Head of caudate nucleus (tissue), 42 donors: ENCODE data around the gene CSE1L.
"Not testable (repeated sequence)": the region's sequence is repeated elsewhere in the genome, so short reads cannot be mapped to it uniquely, and the experiment has no call there.

Source experiments
- DNase-seq, 42 donors: peaks; one replicate each; pipeline versions ENCODE4 v3.0.0 to v3.0.0-alpha.2; 2020 to 2021; ENCODE audit warnings: mixed read lengths in 7 of 42
- intact Hi-C: fragments of 100-400 bp; cut with DNase I; formaldehyde crosslinking; loops from one replicate; pipeline ENCODE4 v1.15.0; 2022

CSE1L gene, protein sequence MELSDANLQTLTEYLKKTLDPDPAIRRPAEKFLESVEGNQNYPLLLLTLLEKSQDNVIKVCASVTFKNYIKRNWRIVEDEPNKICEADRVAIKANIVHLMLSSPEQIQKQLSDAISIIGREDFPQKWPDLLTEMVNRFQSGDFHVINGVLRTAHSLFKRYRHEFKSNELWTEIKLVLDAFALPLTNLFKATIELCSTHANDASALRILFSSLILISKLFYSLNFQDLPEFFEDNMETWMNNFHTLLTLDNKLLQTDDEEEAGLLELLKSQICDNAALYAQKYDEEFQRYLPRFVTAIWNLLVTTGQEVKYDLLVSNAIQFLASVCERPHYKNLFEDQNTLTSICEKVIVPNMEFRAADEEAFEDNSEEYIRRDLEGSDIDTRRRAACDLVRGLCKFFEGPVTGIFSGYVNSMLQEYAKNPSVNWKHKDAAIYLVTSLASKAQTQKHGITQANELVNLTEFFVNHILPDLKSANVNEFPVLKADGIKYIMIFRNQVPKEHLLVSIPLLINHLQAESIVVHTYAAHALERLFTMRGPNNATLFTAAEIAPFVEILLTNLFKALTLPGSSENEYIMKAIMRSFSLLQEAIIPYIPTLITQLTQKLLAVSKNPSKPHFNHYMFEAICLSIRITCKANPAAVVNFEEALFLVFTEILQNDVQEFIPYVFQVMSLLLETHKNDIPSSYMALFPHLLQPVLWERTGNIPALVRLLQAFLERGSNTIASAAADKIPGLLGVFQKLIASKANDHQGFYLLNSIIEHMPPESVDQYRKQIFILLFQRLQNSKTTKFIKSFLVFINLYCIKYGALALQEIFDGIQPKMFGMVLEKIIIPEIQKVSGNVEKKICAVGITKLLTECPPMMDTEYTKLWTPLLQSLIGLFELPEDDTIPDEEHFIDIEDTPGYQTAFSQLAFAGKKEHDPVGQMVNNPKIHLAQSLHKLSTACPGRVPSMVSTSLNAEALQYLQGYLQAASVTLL

DNA sequence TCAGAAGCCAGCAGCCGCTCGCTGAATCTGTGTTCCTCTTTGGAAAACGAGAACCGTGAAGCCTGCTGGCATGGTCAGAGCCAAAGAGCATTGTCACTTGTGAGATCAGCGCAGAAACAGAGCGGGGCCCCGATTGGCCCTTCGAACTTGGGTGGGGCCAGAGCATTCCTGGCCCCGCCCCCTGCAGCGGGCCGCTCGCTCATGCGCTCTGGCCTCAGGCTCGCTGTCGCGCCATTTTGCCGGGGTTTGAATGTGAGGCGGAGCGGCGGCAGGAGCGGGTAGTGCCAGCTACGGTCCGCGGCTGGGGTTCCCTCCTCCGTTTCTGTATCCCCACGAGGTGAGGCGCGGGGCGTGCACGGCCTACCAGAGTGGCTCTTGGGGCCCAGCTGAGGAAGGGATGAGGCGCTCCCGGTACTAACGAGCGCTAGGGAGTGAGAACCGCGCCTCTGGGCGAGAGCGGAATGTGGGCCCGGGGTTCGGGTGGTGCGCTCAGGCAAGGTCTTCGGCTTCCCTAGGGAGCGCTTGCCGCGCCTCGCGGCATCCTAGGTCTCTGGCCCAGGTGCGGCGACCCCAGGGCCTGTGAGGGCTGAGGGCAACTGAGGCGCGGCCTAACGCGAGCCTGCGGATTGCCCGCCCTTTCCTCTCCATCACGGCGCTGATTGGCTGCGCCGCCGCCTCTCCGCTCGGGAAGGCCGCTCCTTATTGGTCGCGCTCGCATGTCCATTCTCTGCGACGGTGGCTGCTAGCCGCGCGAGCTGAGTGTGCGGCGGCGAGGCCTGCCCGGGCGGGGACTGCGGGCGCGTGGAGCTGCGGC, at the start of gene CSE1L:
CSE1L (plus strand) TSS at position 226 of the 814 bp plus-strand sequence. CDS start 12,152 bp downstream, outside the sequence.
- intact Hi-C loops = no loop called here
- peak; percentile 94 to 99 (median 98) for DNase-seq

DNA sequence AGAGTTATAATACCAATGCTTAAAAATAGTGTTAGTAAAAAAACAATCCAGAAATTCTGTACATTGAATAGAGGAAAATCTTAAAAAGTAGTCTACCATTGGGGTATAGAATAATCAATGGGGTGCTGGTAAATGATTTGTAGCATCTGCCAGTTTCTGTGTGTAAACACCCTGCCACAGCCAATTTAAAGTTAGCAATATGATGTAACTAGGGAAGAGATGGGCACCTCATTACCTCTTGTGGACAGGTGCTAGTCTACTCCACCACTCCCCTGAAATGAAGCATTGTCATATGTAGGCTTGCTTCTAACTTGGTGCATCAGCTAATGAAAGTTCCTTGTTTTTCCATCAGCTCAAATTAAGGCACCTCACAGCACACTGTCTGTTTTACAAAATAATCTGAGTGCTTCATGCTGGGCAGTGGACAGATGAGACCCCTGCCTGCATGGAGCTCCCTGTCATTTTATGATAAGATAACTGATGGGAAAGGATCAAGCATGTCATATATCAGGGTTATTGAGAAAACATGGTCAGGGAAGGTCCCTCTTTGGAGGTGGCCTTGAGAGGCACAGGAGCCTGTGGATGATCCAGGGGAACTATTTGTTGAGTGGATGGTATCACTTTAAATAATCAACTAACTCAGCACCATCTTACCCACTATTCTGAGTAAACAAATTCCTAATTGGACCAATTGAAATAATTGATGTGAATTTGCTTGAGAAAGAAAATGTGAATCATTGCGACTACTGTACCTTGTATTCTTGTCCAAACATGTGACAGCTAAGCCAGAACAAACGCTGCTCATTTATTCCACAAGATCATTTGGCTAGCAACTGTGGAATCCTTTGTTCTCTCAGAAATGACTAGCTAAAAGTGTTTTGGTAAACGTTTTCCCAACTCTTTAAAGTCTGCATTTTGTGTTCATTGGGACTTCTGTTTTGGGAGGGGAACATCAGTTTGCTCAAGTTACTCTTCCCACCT, 45.9 kb upstream of the CSE1L start:
- intact Hi-C loops = no loop called here
- DNase-seq = peak in 2 of 42 donors; percentile 34 to 38

DNA sequence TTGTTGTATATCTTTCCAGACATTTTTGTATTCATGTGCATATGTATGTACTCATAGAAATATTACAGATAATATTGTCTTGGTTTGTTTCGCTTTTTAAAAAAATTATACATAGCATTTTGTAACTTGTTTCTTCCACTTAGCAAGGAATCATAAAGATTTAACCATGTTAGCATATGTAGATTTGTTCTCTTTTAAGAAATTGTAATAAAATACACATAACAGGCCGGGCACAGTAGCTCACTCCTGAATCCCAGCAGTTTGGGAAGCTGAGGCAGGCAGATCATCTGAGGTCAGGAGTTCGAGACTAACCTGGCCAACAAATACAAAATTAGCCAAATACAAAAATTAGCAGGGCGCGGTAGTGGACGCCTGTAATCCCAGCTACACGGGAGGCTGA, 44.4 kb upstream of the CSE1L start:
- DNase-seq = peak in 1 of 42 donors; percentile 31
- intact Hi-C loops = no loop called here

DNA sequence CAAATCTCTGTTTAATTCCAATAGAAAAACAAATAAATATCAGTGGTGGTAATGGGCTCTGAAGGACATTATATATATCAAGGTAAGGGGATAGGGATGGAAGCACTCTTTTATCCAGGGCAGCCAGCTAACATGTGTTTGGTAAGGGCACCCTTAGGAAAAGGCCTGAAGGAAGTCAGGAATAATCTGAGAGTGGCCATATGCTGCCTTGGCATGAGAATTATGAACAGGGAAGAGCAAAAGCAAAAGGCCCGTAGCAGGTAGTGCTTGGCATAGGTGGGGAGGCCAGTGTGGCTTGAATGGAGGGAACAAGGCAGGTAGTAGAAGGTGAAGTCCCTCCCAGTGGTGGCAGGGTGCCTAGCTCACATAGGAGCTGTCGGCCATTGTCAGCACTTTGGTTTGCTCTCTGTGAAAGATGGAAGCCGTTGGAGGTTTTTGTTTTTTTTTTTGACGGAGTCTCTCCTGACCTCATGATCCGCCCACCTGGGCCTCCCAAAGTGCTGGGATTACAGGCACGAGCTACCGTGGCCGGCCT, 39.6 kb upstream of the CSE1L start:
- intact Hi-C loops = no loop called here

DNA sequence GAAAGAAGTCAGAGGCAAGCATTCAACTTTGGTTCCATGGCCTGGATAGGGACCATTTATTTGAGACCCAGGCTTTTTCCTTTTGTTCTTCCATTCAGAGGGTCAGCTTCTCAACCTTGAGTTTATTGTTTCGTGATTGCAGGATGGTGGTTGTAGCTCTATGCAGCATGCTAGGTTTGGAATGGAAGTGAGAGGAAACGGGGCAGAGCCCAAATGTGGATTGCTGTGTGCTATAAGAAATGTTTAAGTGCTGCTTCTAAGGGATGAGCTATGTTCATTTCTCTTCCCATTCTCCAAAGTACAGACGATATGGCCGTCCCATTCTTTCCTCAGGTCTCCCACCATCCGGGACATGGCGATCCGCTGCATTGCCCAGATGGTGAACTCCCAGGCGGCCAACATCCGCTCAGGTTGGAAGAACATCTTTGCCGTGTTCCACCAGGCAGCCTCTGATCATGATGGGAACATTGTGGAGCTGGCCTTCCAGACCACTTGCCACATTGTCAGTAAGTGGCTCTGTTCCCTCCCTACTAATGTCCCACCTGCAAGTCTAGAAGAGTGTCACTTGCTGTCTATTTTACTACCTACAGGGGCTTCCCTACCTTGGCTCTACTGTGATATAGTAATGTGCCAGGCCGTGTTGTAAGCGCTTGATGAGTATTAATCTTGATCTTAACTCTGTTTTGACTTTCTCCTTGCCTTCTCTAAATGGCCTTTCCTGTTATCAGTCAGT, 36.0 kb upstream of the CSE1L start:
- intact Hi-C loops = no loop called here
- DNase-seq = peak in 2 of 42 donors; percentile 28 to 34

More for the DNA sequence above, 39.6 kb upstream of the CSE1L start:
- DNase-seq = peak in 1 of 42 donors; percentile 21

DNA sequence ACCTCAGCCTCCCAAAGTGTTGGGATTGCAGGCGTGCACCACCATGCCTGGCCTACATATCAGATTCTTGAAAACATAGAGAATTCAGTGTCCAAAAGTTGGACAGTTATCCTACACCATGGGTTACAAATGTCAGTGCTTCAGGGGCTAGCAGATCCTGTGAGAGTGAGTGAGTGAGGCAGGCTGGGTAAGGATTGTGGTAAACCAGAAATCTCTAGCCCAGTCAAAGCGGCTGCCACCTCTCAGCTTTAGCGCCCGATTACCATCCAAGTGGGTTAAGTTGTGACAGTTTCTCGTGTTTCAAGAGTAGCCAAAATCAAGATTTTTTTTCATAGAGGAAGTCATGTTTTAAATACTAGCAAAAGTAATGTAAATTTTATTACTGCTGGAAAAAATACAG, 21.9 kb upstream of the CSE1L start:
- no peak for DNase-seq
- intact Hi-C loops = no loop called here

DNA sequence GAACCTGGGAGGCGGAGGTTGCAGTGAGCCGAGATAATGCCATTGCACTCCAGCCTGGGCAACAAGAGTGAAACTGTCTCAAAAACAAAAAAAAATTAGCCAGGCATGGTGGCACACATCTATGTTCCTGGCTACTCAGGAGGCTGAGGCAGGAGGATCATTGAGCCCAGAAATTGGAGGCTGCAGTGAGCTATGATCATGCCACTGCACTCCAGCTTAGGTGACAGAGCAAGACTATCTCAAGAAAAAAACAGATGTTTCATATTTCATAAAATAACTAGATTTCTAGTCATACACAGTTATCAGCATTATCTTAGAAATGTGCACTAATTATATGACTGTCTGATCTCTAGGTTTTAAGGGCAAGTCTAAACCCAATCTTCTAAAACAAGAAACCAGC, 17.9 kb upstream of the CSE1L start:
- intact Hi-C loops = not testable (repeated sequence)

DNA sequence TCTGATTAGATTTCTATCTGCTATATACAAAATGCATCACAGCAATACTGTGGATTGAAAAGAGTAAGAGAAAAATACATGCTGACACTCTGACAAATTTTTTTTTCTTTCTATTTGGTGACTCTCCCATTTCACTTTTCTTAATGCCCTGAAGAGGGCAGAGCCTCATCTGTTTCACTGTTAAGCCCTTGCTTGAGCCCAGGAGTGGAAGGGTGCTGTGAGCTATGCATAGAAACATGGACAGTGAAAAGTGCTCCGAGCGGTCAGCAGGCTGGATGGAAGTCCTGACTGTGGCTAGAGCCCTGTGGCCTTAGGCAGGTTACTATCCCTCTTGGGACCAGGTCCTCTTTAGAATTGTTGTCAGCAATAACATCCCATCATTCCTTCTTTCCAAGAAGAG, 17.4 kb upstream of the CSE1L start:
- DNase-seq = peak in 8 of 42 donors; percentile 15 to 49 (median 28)
- intact Hi-C loops = no loop called here

More for the DNA sequence above, 17.9 kb upstream of the CSE1L start:
- not testable (repeated sequence) for DNase-seq

DNA sequence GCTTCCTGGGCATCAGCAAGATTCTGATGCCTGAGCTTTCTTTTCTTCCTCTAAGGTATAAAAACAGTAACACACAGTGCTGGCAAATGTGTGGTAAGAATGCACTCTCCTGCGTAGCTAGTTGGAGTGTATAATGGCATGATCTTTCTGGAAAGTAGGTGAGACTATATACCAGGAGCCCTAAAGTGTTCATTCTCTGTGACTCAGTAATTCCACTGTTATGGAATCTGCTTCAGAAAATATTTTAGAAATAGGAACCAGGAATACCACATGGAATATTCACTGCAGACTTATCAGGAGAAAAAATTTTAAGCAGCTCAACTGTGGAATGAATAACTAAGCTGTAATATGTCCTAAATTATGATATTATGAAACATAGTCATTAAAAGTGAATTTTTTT, 16.9 kb upstream of the CSE1L start:
- DNase-seq = no peak

DNA sequence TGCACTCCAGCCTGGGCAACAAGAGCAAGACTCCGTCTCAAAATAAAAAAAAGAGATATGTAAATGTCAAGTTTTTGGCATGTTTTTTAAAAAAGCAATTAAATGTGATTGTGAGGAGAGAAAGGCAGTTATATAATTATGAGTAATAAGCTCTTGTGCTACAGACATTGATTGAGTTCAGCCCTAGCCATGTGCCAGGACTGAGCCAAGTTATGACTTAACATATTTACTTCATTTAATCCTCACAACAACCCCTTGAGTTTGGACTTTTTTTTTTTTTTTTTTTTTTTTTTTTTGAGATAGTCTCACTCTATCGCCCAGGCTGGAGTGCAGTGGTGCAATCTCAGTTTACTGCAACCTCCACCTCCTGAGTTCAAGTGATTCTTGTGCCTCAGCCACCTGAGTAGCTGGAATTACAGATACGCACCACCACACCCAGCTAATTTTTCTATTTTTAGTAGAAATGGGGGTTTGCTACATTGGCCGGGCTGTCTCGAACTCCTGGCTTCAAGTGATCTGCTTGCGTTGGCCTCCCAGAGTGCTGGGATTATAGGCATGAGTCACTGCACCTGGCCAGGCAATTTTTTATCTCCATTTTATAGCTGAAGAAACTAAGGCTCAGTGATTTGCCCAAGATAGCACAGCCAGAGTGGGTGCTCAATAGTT, 15.0 kb upstream of the CSE1L start:
- peak in 9 of 42 donors; percentile 17 to 55 (median 28) for DNase-seq
- intact Hi-C loops = no loop called here

More for the DNA sequence above, 16.9 kb upstream of the CSE1L start:
- intact Hi-C loops = no loop called here

DNA sequence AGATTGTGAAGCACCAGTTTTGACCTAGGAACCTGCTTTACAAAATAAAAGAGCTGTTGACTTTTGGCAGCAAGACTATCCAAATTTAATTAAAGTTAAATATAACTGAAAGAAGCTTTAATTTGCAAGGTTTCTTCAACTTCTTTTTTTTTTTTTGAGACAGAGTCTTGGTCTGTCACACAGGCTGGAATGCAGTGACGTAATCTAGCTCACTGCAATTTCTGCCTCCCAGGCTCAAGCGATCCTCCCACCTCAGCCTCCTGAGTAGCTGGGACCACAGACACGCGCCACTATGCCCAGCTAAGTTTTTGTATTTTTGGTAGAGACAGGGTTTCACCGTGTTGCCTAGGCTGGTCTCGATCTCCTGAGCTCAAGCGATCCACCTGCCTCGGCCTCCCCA, 13.7 kb upstream of the CSE1L start:
- intact Hi-C loops = no loop called here
- peak in 1 of 42 donors; percentile 2 for DNase-seq

DNA sequence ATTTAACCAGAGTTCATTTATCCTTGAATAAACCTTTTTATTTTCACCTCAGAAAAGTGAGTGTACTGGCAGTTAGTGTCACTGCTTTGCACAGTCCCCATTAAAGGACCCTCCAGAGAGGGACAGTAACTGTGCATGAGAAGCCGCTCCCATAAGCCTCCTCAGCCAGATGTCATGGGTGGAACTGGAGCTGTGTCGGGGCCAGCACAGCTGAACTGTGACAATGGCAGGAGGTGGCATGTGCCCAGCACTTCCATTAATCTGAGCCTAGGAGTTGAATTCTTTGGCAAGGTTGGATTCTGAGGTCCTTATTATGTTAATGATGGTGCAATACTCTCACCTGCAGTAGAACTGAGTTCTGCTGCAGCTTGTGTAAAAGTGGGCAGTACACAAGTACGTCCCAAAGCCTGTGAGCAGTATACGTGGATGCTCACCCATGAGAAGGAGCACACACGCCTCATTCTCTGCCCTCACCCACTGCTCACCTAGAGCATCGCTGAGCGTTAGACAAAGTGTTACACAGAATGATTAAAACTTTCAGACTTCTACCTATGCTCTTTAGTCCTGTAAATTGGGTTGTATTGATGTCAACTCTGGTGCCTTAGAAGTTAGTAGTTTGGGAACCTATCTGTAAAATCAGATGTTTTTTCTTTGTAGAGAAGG, 11.9 kb upstream of the CSE1L start:
- peak in 8 of 42 donors; percentile 19 to 66 (median 28) for DNase-seq
- intact Hi-C loops = no loop called here

DNA sequence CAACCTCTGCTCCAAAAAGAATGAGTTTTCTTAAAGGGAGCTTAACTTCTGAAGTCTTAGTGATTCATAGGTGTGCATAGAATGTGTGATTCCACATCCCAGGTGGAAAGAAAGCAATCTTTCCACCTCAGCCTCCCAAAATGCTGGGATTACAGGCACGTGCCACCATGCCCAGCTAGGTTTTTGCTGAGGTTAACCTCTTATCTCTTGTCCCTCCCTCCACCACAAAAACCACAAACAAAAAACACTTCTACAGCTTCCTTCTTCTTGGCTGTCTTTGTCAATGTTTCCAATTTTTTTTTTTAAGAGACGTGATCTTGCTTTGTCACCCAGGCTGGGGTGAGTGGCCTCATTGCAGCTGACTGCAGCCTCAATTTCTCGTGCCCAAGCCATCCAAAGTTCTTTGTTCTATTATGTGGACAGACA, 8.1 kb upstream of the CSE1L start:
- DNase-seq = peak in 1 of 42 donors; percentile 20
- intact Hi-C loops = no loop called here

DNA sequence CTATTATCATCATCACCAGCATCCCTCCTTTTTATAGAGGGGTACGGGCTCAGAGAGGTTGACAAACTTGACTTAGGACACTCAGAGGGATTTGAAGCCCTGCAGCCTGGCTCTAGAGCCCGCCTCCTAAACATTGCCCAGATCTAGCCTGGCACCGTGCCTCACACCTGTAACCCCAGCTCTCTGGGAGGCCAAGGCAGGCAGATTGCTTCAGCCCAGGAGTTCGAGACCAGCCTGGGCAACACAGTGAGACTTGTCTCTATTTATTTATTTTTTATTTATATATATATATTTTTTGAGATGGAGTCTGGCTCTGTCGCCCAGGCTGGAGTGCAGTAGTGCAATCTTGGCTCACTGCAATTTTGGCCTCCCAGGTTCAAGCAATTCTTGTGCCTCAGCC, 6.3 kb upstream of the CSE1L start:
- intact Hi-C loops = no loop called here
- DNase-seq = no peak

DNA sequence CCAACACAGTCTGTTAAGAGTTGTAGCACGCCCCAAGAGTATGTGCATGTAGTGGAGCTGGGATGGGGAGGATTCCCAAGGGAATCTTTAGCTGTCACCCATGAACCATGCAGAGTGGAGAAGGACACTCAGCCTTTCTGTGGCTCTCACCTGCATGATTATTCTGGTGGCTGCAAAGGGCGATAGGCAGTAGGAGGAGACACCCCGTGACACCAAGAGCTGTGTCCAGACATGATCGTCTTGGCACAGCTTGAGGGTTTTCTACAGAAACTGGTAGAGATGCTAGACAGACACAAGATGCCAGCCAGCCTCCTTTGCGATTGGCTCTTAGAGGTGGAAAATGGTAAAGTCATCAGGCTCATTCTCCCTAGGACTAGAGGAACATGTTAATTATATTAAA, 3.1 kb upstream of the CSE1L start:
- no peak for DNase-seq
- intact Hi-C loops = no loop called here
